Right lobe of liver (tissue), 4 donors: ENCODE results near the gene ITGA8.

Experiments used
- CTCF ChIP-seq, 4 donors: fragments of 200-600 bp in 3 of 4; fragments of 450-650 bp in 1 of 4; IDR thresholded peaks; one replicate each; pipeline versions ENCODE4 v1.5.1 to v1.8.0; 2016 to 2022; ENCODE audit warnings: antibody characterized with exemption in 4 of 4, mild to moderate bottlenecking in 2 of 4
- POLR2A ChIP-seq: fragments of 450-650 bp; IDR thresholded peaks from one replicate; pipeline ENCODE4 v1.6.1; 2017; ENCODE audit warnings: antibody characterized with exemption, mild to moderate bottlenecking
- donor health status: DM: no; HTN: no; CAD: no.
- donor health status: DM: no; HTN: no; CAD: no.
- donor health status: DM: no; HTN: yes; CAD: no.

GRCh38 chr10:15742836-15743235 lies 23.1 kb upstream of the ITGA8 start:
- TF ChIP-seq POLR2A = no peak
- no peak for TF ChIP-seq CTCF (IDR thresholded peaks at IDR 0.05)
